Neuronal stem cell (in vitro differentiated cells): ENCODE data around the gene C4A.
A peak's percentile ranks its signal among the peaks of the same experiment; 100 is the strongest.

ENCODE experiments used
- DNase-seq: peaks from one replicate; pipeline ENCODE4 v3.0.0-alpha.2; 2013; ENCODE audit warnings: low spot score
- H2AFZ ChIP-seq: one replicate; pipeline ENCODE4 v1.6.1; 2013; ENCODE audit warnings: mild to moderate bottlenecking, low read length, inconsistent platforms
- H2AK5ac ChIP-seq: 2 replicates; pipeline ENCODE4 v1.6.1; 2013; ENCODE audit warnings: low read depth, mild to moderate bottlenecking, inconsistent platforms, low read length, moderate library complexity, mixed read lengths
- H2BK120ac ChIP-seq: 2 replicates; pipeline ENCODE4 v1.6.1; 2013; ENCODE audit warnings: low read depth, mild to moderate bottlenecking, inconsistent platforms, low read length, moderate library complexity, mixed read lengths
- H2BK12ac ChIP-seq: one replicate; pipeline ENCODE4 v1.6.1; 2013; ENCODE audit warnings: low read length, inconsistent platforms
- H2BK15ac ChIP-seq: 2 replicates; pipeline ENCODE4 v1.6.1; 2013; ENCODE audit warnings: mild to moderate bottlenecking, low read length, inconsistent platforms, mixed read lengths
- H2BK5ac ChIP-seq: one replicate; pipeline ENCODE4 v1.6.1; 2013; ENCODE audit warnings: inconsistent platforms, mild to moderate bottlenecking, low read length, moderate library complexity
- H3K14ac ChIP-seq: one replicate; pipeline ENCODE4 v1.6.1; 2013; ENCODE audit warnings: low read length, inconsistent platforms
- H3K18ac ChIP-seq: 2 replicates; pipeline ENCODE4 v1.6.1; 2013; ENCODE audit warnings: low read length, inconsistent platforms
- H3K23ac ChIP-seq: 2 replicates; pipeline ENCODE4 v1.6.1; 2013; ENCODE audit warnings: low read depth, mild to moderate bottlenecking, mixed read lengths, low read length, inconsistent platforms; ENCODE audit not compliant: poor library complexity
- H3K27ac ChIP-seq: replicated peaks from 3 replicates; pipeline ENCODE4 v1.5.1; 2013; ENCODE audit warnings: low read length, inconsistent platforms
- H3K27me3 ChIP-seq, 3 experiments: 2 replicates each; pipeline ENCODE4 v1.6.1; 2013; ENCODE audit warnings: low read length in 3 of 3, mild to moderate bottlenecking in 2 of 3, inconsistent platforms in 1 of 3, low read depth in 1 of 3, mixed read lengths in 1 of 3, moderate library complexity in 1 of 3; ENCODE audit not compliant: control insufficient read depth in 3 of 3, insufficient read depth in 3 of 3
- H3K36me3 ChIP-seq, 2 donors: replicated peaks in 1 of 2; 2 replicates each; pipeline ENCODE4 v1.6.1; 2013; ENCODE audit warnings: low read length in 2 of 2; ENCODE audit not compliant: control insufficient read depth in 2 of 2, insufficient read depth in 2 of 2
- H3K4ac ChIP-seq: 2 replicates; pipeline ENCODE4 v1.6.1; 2013; ENCODE audit warnings: inconsistent platforms, mild to moderate bottlenecking, low read length, moderate library complexity
- H3K4me1 ChIP-seq, 2 donors: 1 replicate in 1 of 2; 2 replicates in 1 of 2; pipeline ENCODE4 v1.6.1; 2013; ENCODE audit warnings: low read length in 2 of 2, low read depth in 1 of 2; ENCODE audit not compliant: control insufficient read depth in 2 of 2, insufficient read depth in 1 of 2
- H3K4me2 ChIP-seq: one replicate; pipeline ENCODE4 v1.6.1; 2013; ENCODE audit warnings: mild to moderate bottlenecking, low read length, inconsistent platforms; ENCODE audit not compliant: insufficient read depth, poor library complexity, severe bottlenecking
- H3K4me3 ChIP-seq, 2 donors: 2 replicates each; pipeline ENCODE4 v1.5.1; 2013; ENCODE audit warnings: low read length in 2 of 2, mild to moderate bottlenecking in 2 of 2, inconsistent platforms in 1 of 2, moderate library complexity in 1 of 2
- H3K79me1 ChIP-seq: one replicate; pipeline ENCODE4 v1.6.1; 2013; ENCODE audit warnings: low read depth, mild to moderate bottlenecking, inconsistent platforms, low read length, moderate library complexity
- H3K9ac ChIP-seq: one replicate; pipeline ENCODE4 v1.6.1; 2013; ENCODE audit warnings: mild to moderate bottlenecking, low read depth, low read length, inconsistent platforms; ENCODE audit not compliant: poor library complexity
- H3K9me3 ChIP-seq, 2 donors: replicated peaks in 1 of 2; 2 replicates each; pipeline versions ENCODE3 to v1.6.1; 2013; ENCODE audit warnings: low read length in 2 of 2, mild to moderate bottlenecking in 2 of 2, inconsistent platforms in 1 of 2, low read depth in 1 of 2, mixed read lengths in 1 of 2, moderate library complexity in 1 of 2; ENCODE audit not compliant: control insufficient read depth in 2 of 2, insufficient read depth in 1 of 2
- H4K8ac ChIP-seq: one replicate; pipeline ENCODE4 v1.6.1; 2013; ENCODE audit warnings: low read depth, mild to moderate bottlenecking, inconsistent platforms, low read length, moderate library complexity
- H4K91ac ChIP-seq: one replicate; pipeline ENCODE4 v1.6.1; 2013; ENCODE audit warnings: low read length, low read depth, mild to moderate bottlenecking, inconsistent platforms; ENCODE audit not compliant: poor library complexity
- WGBS, 2 donors: extraction: QIAGEN DNeasy Blood & Tissue Kit; methylation state at CpG; one replicate each; pipeline ENCODE4 v1.1.7; 2013; ENCODE audit warnings: missing lambda C conversion rate in 2 of 2, mixed read lengths in 1 of 2; ENCODE audit not compliant: insufficient read length in 2 of 2, insufficient replicate concordance in 1 of 2; ENCODE audit errors: extremely low coverage in 2 of 2; 5-methylcytosine and 5-hydroxymethylcytosine counted together

The C4A gene

GRCh38 chr6:31966506-31966905, 15.4 kb upstream of the C4A start:
- no peak overlapping the region for H2AK5ac ChIP-seq
- no peak for DNase-seq
- H3K14ac ChIP-seq, result no peak overlapping the region

GRCh38 chr6:31966997-31967925, 14.6 kb upstream of the C4A start:
- no peak overlapping the region for H2AFZ ChIP-seq
- no peak overlapping the region for H2BK15ac ChIP-seq
- DNase-seq, result no peak

More at GRCh38 chr6:31966506-31966905, 15.4 kb upstream of the C4A start:
- Histone ChIP-seq H2BK15ac (no peak overlapping the region), H3K4me2 (no peak overlapping the region), H3K4me1 (peaks cover 4 to 6% of the 10 kb centered on the region in 2 donors), H3K23ac (no peak overlapping the region), H3K4ac (no peak overlapping the region), H3K18ac (no peak overlapping the region), H3K79me1 (no peaks in the 10 kb centered on the region), H3K9ac (no peak overlapping the region), H4K8ac (no peak overlapping the region), H2BK12ac (no peak overlapping the region), H3K27ac (no peak overlapping the region), H3K9me3 (no peaks in the 10 kb centered on the region), H3K27me3 (no peaks in the 10 kb centered on the region), H2BK120ac (no peak overlapping the region), H2AFZ (no peak overlapping the region), H3K4me3 (no peak overlapping the region), H4K91ac (no peak overlapping the region), H3K36me3 (peaks cover 62 to 93% of the 10 kb centered on the region in 2 donors), H2BK5ac (no peak overlapping the region)
- no CpG with 5 or more reads among the region's 7 CpGs for WGBS, 2 donors

GRCh38 chr6:31967926-31968320, 13.9 kb upstream of the C4A start:
- Histone ChIP-seq H3K4me3 (peak overlapping the region in 1 of 2 donors; percentile 44), H3K9ac (no peak overlapping the region), H3K23ac (peak overlapping the region; percentile 36), H3K27ac (no peak overlapping the region), H2BK15ac (no peak overlapping the region), H2AK5ac (no peak overlapping the region), H3K36me3 (peaks cover 50 to 78% of the 10 kb centered on the region in 2 donors), H3K14ac (no peak overlapping the region), H2BK5ac (no peak overlapping the region), H3K18ac (no peak overlapping the region), H3K9me3 (no peaks in the 10 kb centered on the region), H2BK120ac (no peak overlapping the region), H3K79me1 (peaks cover 5% of the 10 kb centered on the region), H2AFZ (no peak overlapping the region), H2BK12ac (no peak overlapping the region), H4K8ac (no peak overlapping the region), H3K4me2 (no peak overlapping the region), H3K4ac (no peak overlapping the region), H3K4me1 (peaks cover 9 to 10% of the 10 kb centered on the region in 2 donors), H4K91ac (no peak overlapping the region), H3K27me3 (no peaks in the 10 kb centered on the region)
- DNase-seq, result no peak
- WGBS, 2 donors, result no CpG with 5 or more reads among the region's 3 CpGs

More at GRCh38 chr6:31966997-31967925, 14.6 kb upstream of the C4A start:
- Histone ChIP-seq H4K91ac (no peak overlapping the region), H2BK120ac (no peak overlapping the region), H3K36me3 (peaks cover 57 to 85% of the 10 kb centered on the region in 2 donors), H2AK5ac (no peak overlapping the region), H4K8ac (no peak overlapping the region), H3K4ac (no peak overlapping the region), H3K4me3 (peak overlapping the region in 1 of 2 donors; percentile 44), H2BK5ac (no peak overlapping the region), H3K9ac (no peak overlapping the region), H3K4me1 (peaks cover 6 to 7% of the 10 kb centered on the region in 2 donors), H3K27ac (no peak overlapping the region), H3K4me2 (no peak overlapping the region), H3K23ac (no peak overlapping the region), H3K9me3 (no peaks in the 10 kb centered on the region), H3K79me1 (no peaks in the 10 kb centered on the region), H3K14ac (no peak overlapping the region), H3K18ac (no peak overlapping the region), H3K27me3 (no peaks in the 10 kb centered on the region), H2BK12ac (no peak overlapping the region)
- WGBS, 2 donors, result no CpG with 5 or more reads among the region's 10 CpGs

GRCh38 chr6:31968326-31968725, 13.5 kb upstream of the C4A start:
- H3K9me3 ChIP-seq, result no peaks in the 10 kb centered on the region
- no peak overlapping the region for H2AFZ ChIP-seq
- no peak overlapping the region for H2BK12ac ChIP-seq
- WGBS, 2 donors, result no CpG with 5 or more reads among the region's 11 CpGs
- DNase-seq, result no peak
- H2BK120ac ChIP-seq, result no peak overlapping the region
- no peak overlapping the region for H3K23ac ChIP-seq
- H3K4me3 ChIP-seq, result no peak overlapping the region
- H4K91ac ChIP-seq, result no peak overlapping the region
- H3K4ac ChIP-seq, result no peak overlapping the region
- H3K9ac ChIP-seq, result no peak overlapping the region
- peaks cover 11 to 13% of the 10 kb centered on the region in 2 donors for H3K4me1 ChIP-seq
- H3K27ac ChIP-seq, result no peak overlapping the region
- H3K4me2 ChIP-seq, result no peak overlapping the region
- no peak overlapping the region for H2BK5ac ChIP-seq
- H3K27me3 ChIP-seq, result no peaks in the 10 kb centered on the region
- no peak overlapping the region for H2BK15ac ChIP-seq
- H4K8ac ChIP-seq, result no peak overlapping the region
- peaks cover 48 to 74% of the 10 kb centered on the region in 2 donors for H3K36me3 ChIP-seq
- H2AK5ac ChIP-seq, result no peak overlapping the region
- no peak overlapping the region for H3K14ac ChIP-seq
- peaks cover 7% of the 10 kb centered on the region for H3K79me1 ChIP-seq
- no peak overlapping the region for H3K18ac ChIP-seq
